ENCODE measurements around the gene KDM4C.
"Not testable (repeated sequence)": the region's sequence is repeated elsewhere in the genome, so short reads cannot be mapped to it uniquely, and the experiment has no call there.

The KDM4C gene

GRCh38 chr9:6757456-6758247 lies at the start of gene KDM4C:
TSS of gene KDM4C (plus strand) at chr9:6757973. CDS start at chr9:6792989, 35,016 bp downstream.
- peak; percentile 89 to 98 (median 95) for DNase-seq
- intact Hi-C loops (cut with DNase I) = loop anchor here (10.0 kb wide), 1 partner anchor 53 kb away; no protein-coding TSS in a partner anchor

- intact Hi-C loops (cut with DNase I) = loop anchor here (10.0 kb wide), 1 partner anchor 46 kb away; the partner anchor contains the start of gene KDM4C
- no peak for DNase-seq
These were observed 49.0 kb upstream of the KDM4C start for GRCh38 chr9:6708732-6709131.

- DNase-seq = no peak
- intact Hi-C loops (cut with DNase I) = no loop called here
These were observed 46.4 kb upstream of the KDM4C start for GRCh38 chr9:6711403-6711802.

GRCh38 chr9:6712041-6712440 lies 45.7 kb upstream of the KDM4C start:
- intact Hi-C loops (cut with DNase I) = no loop called here
- no peak for DNase-seq

- intact Hi-C loops (cut with DNase I) = no loop called here
- DNase-seq = no peak
These were observed 43.6 kb upstream of the KDM4C start for GRCh38 chr9:6714176-6714575.

GRCh38 chr9:6715153-6715754 lies 42.5 kb upstream of the KDM4C start:
- intact Hi-C loops (cut with DNase I); DNase-seq: not testable (repeated sequence)

- intact Hi-C loops (cut with DNase I) = no loop called here
- DNase-seq = peak in 40 of 42 donors; percentile 4 to 77 (median 54)
These were observed 41.8 kb upstream of the KDM4C start for GRCh38 chr9:6715755-6716643.

- intact Hi-C loops (cut with DNase I) = no loop called here
- no peak for DNase-seq
These were observed 41.0 kb upstream of the KDM4C start for GRCh38 chr9:6716766-6717165.

GRCh38 chr9:6723881-6724420 lies 33.8 kb upstream of the KDM4C start:
- DNase-seq = no peak
- intact Hi-C loops (cut with DNase I) = no loop called here

- intact Hi-C loops (cut with DNase I) = no loop called here
- no peak for DNase-seq
These were observed 24.5 kb upstream of the KDM4C start for GRCh38 chr9:6733257-6733656.

- DNase-seq = no peak
- intact Hi-C loops (cut with DNase I) = no loop called here
These were observed 23.9 kb upstream of the KDM4C start for GRCh38 chr9:6733831-6734230.

GRCh38 chr9:6735422-6735821 lies 22.4 kb upstream of the KDM4C start:
- DNase-seq = peak in 1 of 42 donors; percentile 1
- intact Hi-C loops (cut with DNase I) = no loop called here

- intact Hi-C loops (cut with DNase I) = no loop called here
- no peak for DNase-seq
These were observed 18.6 kb upstream of the KDM4C start for GRCh38 chr9:6739218-6739617.

GRCh38 chr9:6748861-6749260 lies 8.9 kb upstream of the KDM4C start:
- intact Hi-C loops (cut with DNase I); DNase-seq: not testable (repeated sequence)

GRCh38 chr9:6754861-6755260 lies 2.9 kb upstream of the KDM4C start:
- intact Hi-C loops (cut with DNase I) = loop anchor here (10.0 kb wide), 1 partner anchor 50 kb away; no protein-coding TSS in a partner anchor
- DNase-seq = not testable (repeated sequence)

- intact Hi-C loops (cut with DNase I) = loop anchor here (10.0 kb wide), 1 partner anchor 52 kb away; no protein-coding TSS in a partner anchor
- peak in 23 of 42 donors; percentile 10 to 68 (median 44) for DNase-seq
These were observed 679 bp upstream of the KDM4C start for GRCh38 chr9:6757132-6757455.

- intact Hi-C loops (cut with DNase I) = loop anchor here (10.0 kb wide), 1 partner anchor 53 kb away; no protein-coding TSS in a partner anchor
- DNase-seq = peak in 5 of 42 donors; percentile 20 to 54 (median 41)
These were observed 400 bp downstream of the KDM4C start for GRCh38 chr9:6758248-6758497.

- intact Hi-C loops (cut with DNase I) = loop anchor here (10.0 kb wide), 1 partner anchor 54 kb away; no protein-coding TSS in a partner anchor
These were observed 868 bp downstream of the KDM4C start for GRCh38 chr9:6758498-6759184.

More at GRCh38 chr9:6758498-6759184, 868 bp downstream of the KDM4C start:
- peak; percentile 34 to 81 (median 58) for DNase-seq
